Subcutaneous adipose tissue (tissue), 4 donors: ENCODE results near the gene HOOK1. TPM values are rescaled to one million over a fixed set of nuclear protein-coding genes. Genes with fewer than 3 reads are reported as not detected.

Experiments used
- total RNA-seq, 4 donors: library from RNA; depleted of rRNA; stranded (reverse); fragments of >200 nt; gene quantifications; one replicate each; pipeline ENCODE4 v1.1.0, GENCODE V29; 2016
- TF ChIP-seq, protein P1 (sequence below): fragments of 450-650 bp; IDR thresholded peaks from one replicate; pipeline ENCODE4 v1.5.1; 2016; ENCODE audit warnings: low read depth, mild to moderate bottlenecking, control low read depth, antibody characterized with exemption, moderate library complexity

The HOOK1 gene
- 1 to 10 TPM in 1 of 4 donors, under 1 TPM in 2, not detected in 1; 0.22 to 1.3 (median 0.51) TPM for total RNA-seq

DNA sequence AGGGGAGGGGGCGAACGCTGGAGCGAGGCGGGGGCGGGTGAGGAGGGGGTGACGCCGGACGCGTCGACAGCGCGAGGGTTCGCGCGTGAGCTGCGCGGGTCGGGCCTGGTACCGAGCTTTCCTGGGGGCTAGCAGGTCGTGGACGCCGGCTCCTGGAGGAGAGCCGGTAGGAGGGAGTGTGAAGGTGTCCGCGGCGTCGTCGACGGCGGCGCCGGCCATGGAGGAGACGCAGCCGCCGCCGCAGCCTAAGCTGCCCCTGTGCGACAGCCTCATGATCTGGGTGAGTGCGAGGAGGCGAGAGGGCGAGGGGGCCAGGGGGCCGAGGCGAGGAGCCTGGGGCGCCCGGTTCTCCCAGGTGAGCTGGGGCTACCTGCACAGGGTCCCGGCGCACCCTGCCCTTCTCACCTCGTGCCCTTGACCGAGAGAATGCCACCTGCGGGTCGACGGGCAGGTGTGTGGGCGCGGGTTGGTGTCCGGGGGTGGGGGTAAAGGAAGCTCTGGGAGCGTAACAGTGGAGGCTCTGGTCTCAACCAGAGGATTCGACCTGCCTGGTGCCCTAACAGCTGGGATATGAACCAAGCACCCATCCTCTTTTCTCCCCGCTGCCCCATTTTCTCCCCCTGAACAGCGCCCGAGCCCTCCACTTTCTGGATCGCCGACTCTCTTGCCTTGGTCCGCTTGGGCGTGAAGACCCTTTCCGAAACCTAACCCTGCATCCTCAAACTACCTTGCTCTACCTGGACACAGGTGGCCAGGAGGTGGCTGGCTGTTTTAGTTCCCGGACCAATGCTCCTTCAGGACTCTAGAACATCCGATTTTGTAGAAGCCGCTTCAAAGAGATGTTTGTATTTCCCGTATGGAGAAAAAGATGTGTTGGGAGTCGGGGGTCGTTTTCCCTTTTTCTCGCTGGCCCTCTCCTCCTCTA is at the start of gene HOOK1:
Gene HOOK1 (plus strand): TSS at position 49 of the 925 bp plus-strand sequence. CDS start 169 bp downstream, at position 218.
- TF ChIP-seq, protein P1, sequence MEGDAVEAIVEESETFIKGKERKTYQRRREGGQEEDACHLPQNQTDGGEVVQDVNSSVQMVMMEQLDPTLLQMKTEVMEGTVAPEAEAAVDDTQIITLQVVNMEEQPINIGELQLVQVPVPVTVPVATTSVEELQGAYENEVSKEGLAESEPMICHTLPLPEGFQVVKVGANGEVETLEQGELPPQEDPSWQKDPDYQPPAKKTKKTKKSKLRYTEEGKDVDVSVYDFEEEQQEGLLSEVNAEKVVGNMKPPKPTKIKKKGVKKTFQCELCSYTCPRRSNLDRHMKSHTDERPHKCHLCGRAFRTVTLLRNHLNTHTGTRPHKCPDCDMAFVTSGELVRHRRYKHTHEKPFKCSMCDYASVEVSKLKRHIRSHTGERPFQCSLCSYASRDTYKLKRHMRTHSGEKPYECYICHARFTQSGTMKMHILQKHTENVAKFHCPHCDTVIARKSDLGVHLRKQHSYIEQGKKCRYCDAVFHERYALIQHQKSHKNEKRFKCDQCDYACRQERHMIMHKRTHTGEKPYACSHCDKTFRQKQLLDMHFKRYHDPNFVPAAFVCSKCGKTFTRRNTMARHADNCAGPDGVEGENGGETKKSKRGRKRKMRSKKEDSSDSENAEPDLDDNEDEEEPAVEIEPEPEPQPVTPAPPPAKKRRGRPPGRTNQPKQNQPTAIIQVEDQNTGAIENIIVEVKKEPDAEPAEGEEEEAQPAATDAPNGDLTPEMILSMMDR, result no peak

DNA sequence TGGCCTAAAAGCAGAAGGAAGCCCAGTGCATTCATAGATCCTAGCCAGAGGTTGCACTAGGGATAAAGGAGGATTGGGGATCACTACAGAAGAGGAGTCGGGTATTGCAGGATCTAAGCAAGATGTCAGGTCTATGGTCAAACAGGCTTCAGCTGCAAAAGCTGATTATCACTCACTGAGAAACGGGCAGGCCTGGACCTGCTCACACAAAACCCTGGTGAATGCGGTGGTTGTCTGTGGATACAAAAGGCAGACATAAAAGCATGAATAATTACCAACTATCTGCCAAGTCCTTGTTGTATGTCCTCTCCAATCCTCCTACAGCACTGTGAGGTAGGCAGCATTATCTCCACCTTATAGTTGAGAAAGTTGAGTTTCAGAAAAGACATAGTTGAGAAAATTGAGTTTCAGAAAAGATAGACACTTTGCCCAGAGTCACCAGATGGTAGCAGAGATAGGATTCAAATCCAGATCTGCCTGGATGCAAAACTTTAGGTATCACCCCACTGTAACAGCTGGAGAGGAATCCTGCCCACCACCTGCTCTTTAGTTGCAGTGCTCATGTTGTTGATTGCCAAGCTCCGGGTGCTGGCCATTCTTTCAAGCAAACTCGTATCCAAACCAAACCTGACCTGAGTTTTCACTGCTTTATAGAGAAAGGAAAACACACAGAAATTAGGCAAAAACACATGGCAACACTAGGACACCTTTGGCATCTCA is 49.6 kb upstream of the HOOK1 start:
- TF ChIP-seq, protein P1, result no peak

DNA sequence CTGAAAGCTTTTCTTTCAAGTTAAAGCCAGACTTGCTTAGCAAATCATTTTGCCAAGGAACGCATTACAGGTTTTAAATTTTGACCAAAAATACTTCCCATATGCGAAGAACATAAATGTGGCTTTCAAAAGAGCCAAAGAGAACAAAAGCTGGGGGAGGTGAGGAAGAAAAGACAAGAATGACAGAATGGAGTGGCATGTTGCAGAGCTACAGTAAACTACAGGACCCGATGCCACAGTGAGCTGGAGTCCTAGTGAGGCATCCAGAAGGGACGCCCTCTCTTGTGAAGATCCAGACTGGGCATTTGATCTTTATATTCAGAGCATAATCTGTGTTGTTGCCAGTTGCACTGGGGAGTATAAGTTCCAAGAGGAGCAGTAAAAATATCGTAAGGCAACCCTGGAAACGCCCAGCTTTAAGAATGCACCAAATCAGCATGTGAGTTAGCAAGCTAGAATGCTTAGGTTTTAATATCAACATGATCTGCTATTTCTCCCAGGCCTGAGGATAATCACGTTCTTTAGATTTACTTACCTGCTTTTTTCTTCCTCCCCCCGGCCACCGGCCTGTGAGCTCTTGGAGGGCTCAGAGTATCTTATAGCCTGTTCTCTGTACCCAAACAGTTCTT is 48.4 kb upstream of the HOOK1 start:
- TF ChIP-seq, protein P1, result no peak

DNA sequence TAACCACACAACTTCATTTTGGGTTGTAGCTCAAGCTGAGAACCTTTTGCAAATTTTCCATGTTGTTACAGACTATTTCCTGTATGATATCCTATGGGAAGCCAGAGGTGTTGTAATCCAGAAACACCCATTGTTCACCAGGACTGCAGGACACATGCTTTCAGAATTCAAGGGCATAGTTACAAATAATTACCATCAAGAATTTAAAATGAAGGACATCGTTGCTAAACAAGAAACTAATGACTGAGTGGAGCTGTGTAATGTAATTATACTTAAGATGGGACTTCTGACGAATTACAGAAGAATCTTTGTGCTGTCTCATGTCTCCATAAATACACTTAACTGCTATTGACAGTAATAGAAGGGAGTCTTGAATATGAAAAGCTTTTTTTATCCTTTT is 47.6 kb upstream of the HOOK1 start:
- TF ChIP-seq, protein P1, result no peak

DNA sequence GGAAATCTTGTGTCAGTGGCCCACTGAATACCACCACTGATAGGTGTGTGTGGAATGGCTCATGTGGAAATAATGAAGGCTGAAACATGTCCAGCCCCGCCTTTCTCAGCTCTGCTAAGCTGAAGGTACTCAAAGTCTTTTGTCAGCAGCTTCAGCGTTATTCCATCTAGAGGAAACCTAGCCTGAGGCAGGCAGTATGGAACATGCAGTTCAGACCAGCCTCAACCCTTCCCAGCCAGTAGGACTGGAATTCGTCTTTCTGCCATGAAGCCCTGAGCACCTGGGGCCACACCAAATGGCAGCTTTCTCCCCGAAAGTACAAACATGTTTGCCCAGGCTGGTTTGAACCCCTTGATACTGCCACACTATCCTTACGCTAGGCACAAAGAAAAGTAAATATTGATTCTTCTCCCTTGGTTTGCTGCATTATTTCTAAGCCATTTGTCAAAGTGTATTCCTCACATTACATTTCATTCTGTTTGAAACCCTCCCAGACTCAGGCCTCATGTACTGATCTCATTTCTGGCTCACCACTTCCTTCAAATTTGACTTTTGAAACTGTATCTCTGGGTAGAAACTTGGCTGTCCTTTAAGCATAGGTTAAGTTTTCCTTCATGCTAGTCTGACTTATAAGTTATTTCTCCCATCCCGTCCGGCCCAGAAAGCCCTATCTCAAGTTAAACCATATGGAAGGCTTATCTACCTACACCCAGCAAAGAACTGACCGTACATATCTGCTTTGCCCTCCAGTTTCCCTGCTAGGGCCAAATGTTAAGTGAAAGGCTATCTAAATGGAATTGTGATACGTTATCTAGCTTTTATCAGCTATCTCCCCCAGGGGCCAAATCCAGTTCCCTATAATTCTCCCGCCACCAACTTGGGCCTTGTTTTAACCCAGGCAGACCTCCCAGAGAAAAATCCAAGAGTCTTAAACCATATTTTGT is 45.7 kb upstream of the HOOK1 start:
- TF ChIP-seq, protein P1, result no peak

DNA sequence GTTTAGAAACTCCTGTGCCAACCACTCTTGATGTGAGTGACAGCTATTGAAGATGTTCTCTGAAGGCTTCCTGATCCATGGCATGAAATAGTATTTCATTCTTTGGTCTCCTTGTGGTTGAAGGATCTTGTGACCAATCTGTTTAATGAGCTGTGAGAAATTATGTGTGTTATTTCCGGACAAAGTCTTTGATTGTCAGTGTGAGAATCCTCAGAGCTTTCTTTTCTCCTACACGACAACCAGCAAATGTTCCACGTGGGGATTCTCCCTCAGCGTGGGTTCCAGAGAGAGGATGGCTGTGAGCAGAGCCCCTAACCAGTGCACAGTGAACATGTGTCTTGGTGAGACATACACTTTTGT is 45.0 kb upstream of the HOOK1 start:
- TF ChIP-seq, protein P1, result no peak
